SK-N-SH treated with all-trans-retinoic acid at 6 μM for 48 hours (cell line): ENCODE results near the gene ADAM22.

Experiments
- ARNTL ChIP-seq: fragments of 450-650 bp; formaldehyde crosslinking; IDR thresholded peaks from 2 replicates; pipeline ENCODE4 v1.5.0; 2020; ENCODE audit warnings: low read depth, mild to moderate bottlenecking, moderate library complexity, borderline replicate concordance
- BACH2 ChIP-seq: fragments of 250-450 bp; sonication (Bioruptor Pico); IDR thresholded peaks from 2 replicates; pipeline ENCODE4 v1.9.0; 2021; ENCODE audit warnings: mild to moderate bottlenecking, borderline replicate concordance
- ISL1 ChIP-seq: fragments of 250-450 bp; sonication (Bioruptor Pico); IDR thresholded peaks from 2 replicates; pipeline ENCODE4 v2.1.2; 2022; ENCODE audit warnings: mild to moderate bottlenecking, moderate library complexity
- PPARA ChIP-seq: fragments of 250-450 bp; sonication (Bioruptor Pico); IDR thresholded peaks from 2 replicates; pipeline ENCODE4 v1.5.0; 2020; ENCODE audit warnings: mild to moderate bottlenecking, borderline replicate concordance
- SNAI2 ChIP-seq: fragments of 250-450 bp; sonication (Bioruptor Pico); IDR thresholded peaks from 2 replicates; pipeline ENCODE4 v1.5.0; 2020; ENCODE audit warnings: mild to moderate bottlenecking, moderate library complexity
- ZC3H10 ChIP-seq: fragments of 250-450 bp; sonication (Bioruptor Pico); IDR thresholded peaks from 2 replicates; pipeline ENCODE4 v1.5.1; 2021; ENCODE audit warnings: mild to moderate bottlenecking, moderate library complexity
- ZNF70 ChIP-seq: fragments of 450-650 bp; formaldehyde crosslinking; IDR thresholded peaks from 2 replicates; pipeline ENCODE4 v1.5.0; 2020; ENCODE audit warnings: mild to moderate bottlenecking, moderate library complexity

GRCh38 chr7:88200261-88200660, 266.2 kb downstream of the ADAM22 start:
- TF ChIP-seq PPARA (CRISPR knock-in tag) (no peak), BACH2 (CRISPR knock-in tag) (no peak), ZNF70 (CRISPR knock-in tag) (no peak), ISL1 (no peak), SNAI2 (CRISPR knock-in tag) (no peak), ARNTL (CRISPR knock-in tag) (no peak), ZC3H10 (CRISPR knock-in tag) (no peak)
